A673 (cell line): ENCODE data around the gene PAPPA. TPM values are rescaled to one million over a fixed set of nuclear protein-coding genes. Genes with fewer than 3 reads are reported as not detected.

Experiments used
- Bru-seq: library from RNA; stranded (reverse); fragments of 400-500 nt; gene quantifications from one replicate; lab custom pipeline; 2021; lab: Mats Ljungman, UMichigan
- BruChase-seq, 2 experiments: library from RNA; stranded (reverse); fragments of 400-500 nt; gene quantifications; one replicate each; lab custom pipeline; 2021; lab: Mats Ljungman, UMichigan
- BruUV-seq: library from RNA; stranded (reverse); fragments of 400-500 nt; replicated peaks from 2 replicates; lab custom pipeline; 2021; lab: Mats Ljungman, UMichigan
- CTCF ChIA-PET: fragments of 300-600 bp; sonication (Branson Sonifier 250); formaldehyde crosslinking; loops from one replicate; lab custom pipeline; 2022; ENCODE audit warnings: antibody characterized with exemption; lab: Charles Lee
- POLR2A ChIA-PET: fragments of 300-600 bp; sonication (Branson Sonifier 250); formaldehyde crosslinking; loops from one replicate; lab custom pipeline; 2022; ENCODE audit warnings: antibody characterized with exemption; ENCODE audit not compliant: low non-redundant PET; lab: Charles Lee
- DNase-seq: peaks from one replicate; pipeline ENCODE4 v3.0.0-alpha.2; 2015; ENCODE audit warnings: low spot score
- H3K27ac ChIP-seq: fragments of 200-600 bp; sonication (generic); 2 replicates; pipeline ENCODE4 v1.5.1; 2016; ENCODE audit warnings: mixed run types, low read depth, mild to moderate bottlenecking, mixed read lengths, antibody characterized with exemption, low read length; ENCODE audit not compliant: poor library complexity, severe bottlenecking
- H3K27me3 ChIP-seq: fragments of 200-600 bp; sonication (generic); replicated peaks from 2 replicates; pipeline ENCODE4 v1.6.1; 2017; ENCODE audit warnings: mixed run types, low read depth, mild to moderate bottlenecking, mixed read lengths, antibody characterized with exemption, low read length; ENCODE audit not compliant: insufficient read depth, poor library complexity
- H3K36me3 ChIP-seq: fragments of 200-600 bp; sonication (generic); 2 replicates; pipeline ENCODE4 v1.6.1; 2016; ENCODE audit warnings: mixed run types, mild to moderate bottlenecking, mixed read lengths, antibody characterized with exemption, low read length; ENCODE audit not compliant: insufficient read depth, poor library complexity, severe bottlenecking
- H3K4me1 ChIP-seq: fragments of 200-600 bp; sonication (generic); 2 replicates; pipeline ENCODE4 v1.6.1; 2017; ENCODE audit warnings: mixed run types, mild to moderate bottlenecking, mixed read lengths, antibody characterized with exemption, low read length; ENCODE audit not compliant: insufficient read depth, poor library complexity, severe bottlenecking
- H3K4me3 ChIP-seq: fragments of 200-600 bp; sonication (generic); 2 replicates; pipeline ENCODE4 v1.5.1; 2016; ENCODE audit warnings: low read depth, mixed run types, mild to moderate bottlenecking, mixed read lengths, low read length; ENCODE audit not compliant: poor library complexity, severe bottlenecking
- H3K9me3 ChIP-seq: fragments of 200-600 bp; sonication (generic); 2 replicates; pipeline ENCODE4 v1.6.1; 2016; ENCODE audit warnings: mixed run types, low read depth, mild to moderate bottlenecking, mixed read lengths, antibody characterized with exemption, low read length; ENCODE audit not compliant: poor library complexity, severe bottlenecking
- EZH2 ChIP-seq: fragments of 200-600 bp; sonication (generic); IDR thresholded peaks from 2 replicates; pipeline ENCODE4 v1.6.1; 2017; ENCODE audit warnings: borderline replicate concordance, low read depth, mild to moderate bottlenecking, mixed read lengths, antibody characterized with exemption, low read length; ENCODE audit not compliant: poor library complexity, severe bottlenecking
- intact Hi-C: fragments of 100-400 bp; cut with micrococcal nuclease; formaldehyde crosslinking; loops from one replicate; pipeline ENCODE4 v1.10.0; 2022; ENCODE audit not compliant: unreplicated experiment
- long read RNA-seq: library from polyadenylated mRNA; stranded (forward); transcript quantifications from one replicate; pipeline ENCODE4 v2.0.0, GENCODE V29; 2022
- total RNA-seq: library from RNA; stranded (reverse); gene quantifications from 2 replicates; pipeline ENCODE4 v1.2.3, GENCODE V29; 2021
- TF ChIP-seq, protein P1 (sequence below): fragments of 300-800, 200-600 bp; sonication (generic); conservative IDR thresholded peaks from 2 replicates; pipeline ENCODE4 v1.5.1; 2017; ENCODE audit warnings: low read depth, mild to moderate bottlenecking, antibody characterized with exemption, low read length, moderate library complexity, mixed read lengths

Gene PAPPA, protein sequence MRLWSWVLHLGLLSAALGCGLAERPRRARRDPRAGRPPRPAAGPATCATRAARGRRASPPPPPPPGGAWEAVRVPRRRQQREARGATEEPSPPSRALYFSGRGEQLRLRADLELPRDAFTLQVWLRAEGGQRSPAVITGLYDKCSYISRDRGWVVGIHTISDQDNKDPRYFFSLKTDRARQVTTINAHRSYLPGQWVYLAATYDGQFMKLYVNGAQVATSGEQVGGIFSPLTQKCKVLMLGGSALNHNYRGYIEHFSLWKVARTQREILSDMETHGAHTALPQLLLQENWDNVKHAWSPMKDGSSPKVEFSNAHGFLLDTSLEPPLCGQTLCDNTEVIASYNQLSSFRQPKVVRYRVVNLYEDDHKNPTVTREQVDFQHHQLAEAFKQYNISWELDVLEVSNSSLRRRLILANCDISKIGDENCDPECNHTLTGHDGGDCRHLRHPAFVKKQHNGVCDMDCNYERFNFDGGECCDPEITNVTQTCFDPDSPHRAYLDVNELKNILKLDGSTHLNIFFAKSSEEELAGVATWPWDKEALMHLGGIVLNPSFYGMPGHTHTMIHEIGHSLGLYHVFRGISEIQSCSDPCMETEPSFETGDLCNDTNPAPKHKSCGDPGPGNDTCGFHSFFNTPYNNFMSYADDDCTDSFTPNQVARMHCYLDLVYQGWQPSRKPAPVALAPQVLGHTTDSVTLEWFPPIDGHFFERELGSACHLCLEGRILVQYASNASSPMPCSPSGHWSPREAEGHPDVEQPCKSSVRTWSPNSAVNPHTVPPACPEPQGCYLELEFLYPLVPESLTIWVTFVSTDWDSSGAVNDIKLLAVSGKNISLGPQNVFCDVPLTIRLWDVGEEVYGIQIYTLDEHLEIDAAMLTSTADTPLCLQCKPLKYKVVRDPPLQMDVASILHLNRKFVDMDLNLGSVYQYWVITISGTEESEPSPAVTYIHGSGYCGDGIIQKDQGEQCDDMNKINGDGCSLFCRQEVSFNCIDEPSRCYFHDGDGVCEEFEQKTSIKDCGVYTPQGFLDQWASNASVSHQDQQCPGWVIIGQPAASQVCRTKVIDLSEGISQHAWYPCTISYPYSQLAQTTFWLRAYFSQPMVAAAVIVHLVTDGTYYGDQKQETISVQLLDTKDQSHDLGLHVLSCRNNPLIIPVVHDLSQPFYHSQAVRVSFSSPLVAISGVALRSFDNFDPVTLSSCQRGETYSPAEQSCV (N-terminal part only)
- total RNA-seq (44.0 and 47.4 TPM in 2 replicates), Bru-seq, nascent RNA (percentile 96 among the genes with signal in this experiment), BruChase-seq, experiment 1, labeled RNA remaining after a 2-hour chase (percentile 83 among the genes with signal in this experiment), BruChase-seq, experiment 2, labeled RNA remaining after a 6-hour chase (percentile 75 among the genes with signal in this experiment)
- long read RNA-seq, full-length matches to known transcripts: 3 of 26 reads
- long read RNA-seq, partial matches to known transcripts: 11 of 26 reads
- long read RNA-seq, other reads (novel, unspliced or antisense): 12 of 26 reads

DNA sequence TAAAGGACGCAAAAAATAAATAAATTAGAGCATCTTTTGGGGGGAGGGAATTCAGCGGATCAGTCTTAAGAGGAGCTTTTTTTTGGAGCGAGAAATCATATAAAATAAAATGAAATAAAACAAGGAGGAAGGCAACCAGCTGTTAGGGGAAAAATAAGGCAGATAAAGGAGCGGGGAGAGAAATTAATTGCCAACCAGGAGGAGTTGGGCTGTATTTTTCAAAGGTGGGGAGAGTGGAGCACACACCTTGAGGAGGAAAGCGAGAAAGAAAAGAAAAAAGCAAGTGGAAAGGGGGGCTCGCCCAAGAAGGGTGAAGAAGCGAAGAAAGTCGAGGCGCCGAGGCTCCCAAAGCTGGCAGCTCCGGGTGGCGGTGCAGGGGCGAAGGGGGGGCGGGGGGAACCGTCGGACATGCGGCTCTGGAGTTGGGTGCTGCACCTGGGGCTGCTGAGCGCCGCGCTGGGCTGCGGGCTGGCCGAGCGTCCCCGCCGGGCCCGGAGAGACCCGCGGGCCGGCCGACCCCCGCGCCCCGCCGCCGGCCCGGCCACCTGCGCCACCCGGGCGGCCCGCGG is at the start of gene PAPPA:
Gene PAPPA (plus strand): TSS at position 27 of the 569 bp plus-strand sequence. CDS start 382 bp downstream, at position 409.
- H3K4me1 ChIP-seq: peaks cover 52% of the 10 kb centered on the region
- peak within 1 kb of the TSS; percentile 81 for H3K4me3 ChIP-seq
- CTCF ChIA-PET: interaction anchor here (0.6 kb wide), 3 partner anchors 8 to 272 kb away, joined by 3 to 5 read pairs (median 4); no protein-coding TSS in a partner anchor
- peaks cover 5% of the 10 kb centered on the region for H3K36me3 ChIP-seq
- intact Hi-C loops: loop anchor here (2.0 to 10.0 kb wide), 7 partner anchors 211 to 562 kb away; no protein-coding TSS in a partner anchor
- DNase-seq: peak; percentile 58
- BruUV-seq: no TSS peak
- TF ChIP-seq EZH2: no peak
- TF ChIP-seq, protein P1, sequence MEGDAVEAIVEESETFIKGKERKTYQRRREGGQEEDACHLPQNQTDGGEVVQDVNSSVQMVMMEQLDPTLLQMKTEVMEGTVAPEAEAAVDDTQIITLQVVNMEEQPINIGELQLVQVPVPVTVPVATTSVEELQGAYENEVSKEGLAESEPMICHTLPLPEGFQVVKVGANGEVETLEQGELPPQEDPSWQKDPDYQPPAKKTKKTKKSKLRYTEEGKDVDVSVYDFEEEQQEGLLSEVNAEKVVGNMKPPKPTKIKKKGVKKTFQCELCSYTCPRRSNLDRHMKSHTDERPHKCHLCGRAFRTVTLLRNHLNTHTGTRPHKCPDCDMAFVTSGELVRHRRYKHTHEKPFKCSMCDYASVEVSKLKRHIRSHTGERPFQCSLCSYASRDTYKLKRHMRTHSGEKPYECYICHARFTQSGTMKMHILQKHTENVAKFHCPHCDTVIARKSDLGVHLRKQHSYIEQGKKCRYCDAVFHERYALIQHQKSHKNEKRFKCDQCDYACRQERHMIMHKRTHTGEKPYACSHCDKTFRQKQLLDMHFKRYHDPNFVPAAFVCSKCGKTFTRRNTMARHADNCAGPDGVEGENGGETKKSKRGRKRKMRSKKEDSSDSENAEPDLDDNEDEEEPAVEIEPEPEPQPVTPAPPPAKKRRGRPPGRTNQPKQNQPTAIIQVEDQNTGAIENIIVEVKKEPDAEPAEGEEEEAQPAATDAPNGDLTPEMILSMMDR: no peak
- H3K27ac ChIP-seq: peak within 1 kb of the TSS; percentile 93
- H3K9me3 ChIP-seq: no peaks in the 10 kb centered on the region
- H3K27me3 ChIP-seq: no peaks in the 10 kb centered on the region
- POLR2A ChIA-PET: interaction anchor here (0.6 kb wide), 1 partner anchor 481 kb away, joined by 5 read pairs; no protein-coding TSS in a partner anchor

DNA sequence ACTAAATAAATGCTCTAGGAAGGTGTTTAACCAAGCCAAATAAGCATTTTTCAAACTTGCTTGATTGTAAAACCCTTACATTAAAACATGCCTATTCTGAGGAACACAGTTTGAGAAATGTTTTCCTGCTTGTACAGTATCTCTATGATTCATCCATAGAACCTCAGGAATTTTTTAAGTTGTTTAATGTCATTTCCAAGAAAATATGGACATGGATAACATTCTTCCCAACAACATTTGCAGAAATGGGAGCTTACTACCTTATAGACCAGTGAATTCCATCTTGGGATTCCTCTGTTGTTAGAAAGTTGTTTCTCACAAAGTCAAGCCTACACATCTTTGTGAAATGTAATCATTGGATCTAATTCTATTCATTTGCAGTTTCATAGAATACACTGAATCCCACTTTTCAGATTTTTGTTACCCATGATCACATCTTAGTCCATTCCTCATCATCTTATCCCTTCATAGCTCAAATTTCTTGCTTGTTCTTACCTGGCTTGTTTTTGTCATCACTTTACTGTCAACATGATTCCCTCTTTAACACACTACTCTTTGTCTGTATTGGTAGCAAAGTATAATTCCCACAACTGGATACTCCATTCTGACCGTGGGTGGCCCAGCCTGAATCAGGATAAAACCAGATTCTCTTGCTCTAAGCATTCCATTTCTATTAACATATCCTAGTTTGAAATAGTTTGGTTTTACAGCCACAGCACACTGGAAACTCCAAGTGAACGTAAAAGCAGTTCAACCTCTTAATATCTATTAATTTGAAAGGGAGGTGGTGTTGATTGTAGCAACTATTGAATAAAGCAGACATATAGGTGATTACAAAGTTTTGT is 49.4 kb upstream of the PAPPA start:
- Histone ChIP-seq H3K9me3 (no peaks in the 10 kb centered on the region), H3K4me1 (peaks cover 4% of the 10 kb centered on the region), H3K27ac (no peak overlapping the region), H3K4me3 (no peak overlapping the region), H3K27me3 (no peaks in the 10 kb centered on the region), H3K36me3 (no peaks in the 10 kb centered on the region)
- ChIA-PET CTCF (no interaction called here), POLR2A (no interaction called here)
- BruUV-seq: no TSS peak
- intact Hi-C loops: no loop called here
- DNase-seq: no peak
- TF ChIP-seq, protein P1: no peak
- no peak for TF ChIP-seq EZH2
